ENCODE measurements around the gene MAP2K3.

MAP2K3 gene

GRCh38 chr17:21351366-21352065 is 67.0 kb downstream of the MAP2K3 start:
- DNase-seq (ENCODE audit: low spot score): no peak

GRCh38 chr17:21352221-21352980 is 67.9 kb downstream of the MAP2K3 start:
- DNase-seq (ENCODE audit: low spot score): no peak

- no peak for DNase-seq (ENCODE audit: low spot score)
Observed at GRCh38 chr17:21352981-21353265, 68.4 kb downstream of the MAP2K3 start.

- no peak for DNase-seq (ENCODE audit: low spot score)
Observed at GRCh38 chr17:21353326-21354010, 69.0 kb downstream of the MAP2K3 start.

- no peak for DNase-seq (ENCODE audit: low spot score)
Observed at GRCh38 chr17:21354796-21355385, 70.4 kb downstream of the MAP2K3 start.

GRCh38 chr17:21355586-21355985 is 71.1 kb downstream of the MAP2K3 start:
- no peak for DNase-seq (ENCODE audit: low spot score)

- DNase-seq (ENCODE audit: low spot score): no peak
Observed at GRCh38 chr17:21356537-21357127, 72.1 kb downstream of the MAP2K3 start.

GRCh38 chr17:21357281-21357680 is 72.8 kb downstream of the MAP2K3 start:
- no peak for DNase-seq (ENCODE audit: low spot score)

GRCh38 chr17:21357696-21358656 is 73.5 kb downstream of the MAP2K3 start:
- DNase-seq (ENCODE audit: low spot score): no peak

GRCh38 chr17:21358682-21359482 is 74.4 kb downstream of the MAP2K3 start:
- DNase-seq (ENCODE audit: low spot score): no peak

- DNase-seq (ENCODE audit: low spot score): no peak
Observed at GRCh38 chr17:21359483-21359840, 75.0 kb downstream of the MAP2K3 start.

- no peak for DNase-seq (ENCODE audit: low spot score)
Observed at GRCh38 chr17:21360048-21360447, 75.5 kb downstream of the MAP2K3 start.

- no peak for DNase-seq (ENCODE audit: low spot score)
Observed at GRCh38 chr17:21361020-21361809, 76.7 kb downstream of the MAP2K3 start.

- DNase-seq (ENCODE audit: low spot score): no peak
Observed at GRCh38 chr17:21362331-21362931, 77.9 kb downstream of the MAP2K3 start.

- no peak for DNase-seq (ENCODE audit: low spot score)
Observed at GRCh38 chr17:21363776-21364642, 79.5 kb downstream of the MAP2K3 start.

Data from iPS-NIHi11 (cell line).